Neuronal stem cell (in vitro differentiated cells): ENCODE results near the gene XPO6. TPM values are rescaled to one million over a fixed set of nuclear protein-coding genes. Genes with fewer than 3 reads are reported as not detected.

Source experiments
- DNase-seq: peaks from one replicate; pipeline ENCODE4 v3.0.0-alpha.2; 2013; ENCODE audit warnings: low spot score
- H2AFZ ChIP-seq: one replicate; pipeline ENCODE4 v1.6.1; 2013; ENCODE audit warnings: mild to moderate bottlenecking, low read length, inconsistent platforms
- H2AK5ac ChIP-seq: 2 replicates; pipeline ENCODE4 v1.6.1; 2013; ENCODE audit warnings: low read depth, mild to moderate bottlenecking, inconsistent platforms, low read length, moderate library complexity, mixed read lengths
- H2BK120ac ChIP-seq: 2 replicates; pipeline ENCODE4 v1.6.1; 2013; ENCODE audit warnings: low read depth, mild to moderate bottlenecking, inconsistent platforms, low read length, moderate library complexity, mixed read lengths
- H2BK12ac ChIP-seq: one replicate; pipeline ENCODE4 v1.6.1; 2013; ENCODE audit warnings: low read length, inconsistent platforms
- H2BK15ac ChIP-seq: 2 replicates; pipeline ENCODE4 v1.6.1; 2013; ENCODE audit warnings: mild to moderate bottlenecking, low read length, inconsistent platforms, mixed read lengths
- H2BK5ac ChIP-seq: one replicate; pipeline ENCODE4 v1.6.1; 2013; ENCODE audit warnings: inconsistent platforms, mild to moderate bottlenecking, low read length, moderate library complexity
- H3K14ac ChIP-seq: one replicate; pipeline ENCODE4 v1.6.1; 2013; ENCODE audit warnings: low read length, inconsistent platforms
- H3K18ac ChIP-seq: 2 replicates; pipeline ENCODE4 v1.6.1; 2013; ENCODE audit warnings: low read length, inconsistent platforms
- H3K23ac ChIP-seq: 2 replicates; pipeline ENCODE4 v1.6.1; 2013; ENCODE audit warnings: low read depth, mild to moderate bottlenecking, mixed read lengths, low read length, inconsistent platforms; ENCODE audit not compliant: poor library complexity
- H3K27ac ChIP-seq: replicated peaks from 3 replicates; pipeline ENCODE4 v1.5.1; 2013; ENCODE audit warnings: low read length, inconsistent platforms
- H3K27me3 ChIP-seq, 3 experiments: 2 replicates each; pipeline ENCODE4 v1.6.1; 2013; ENCODE audit warnings: low read length in 3 of 3, mild to moderate bottlenecking in 2 of 3, inconsistent platforms in 1 of 3, low read depth in 1 of 3, mixed read lengths in 1 of 3, moderate library complexity in 1 of 3; ENCODE audit not compliant: control insufficient read depth in 3 of 3, insufficient read depth in 3 of 3
- H3K36me3 ChIP-seq, 2 donors: replicated peaks in 1 of 2; 2 replicates each; pipeline ENCODE4 v1.6.1; 2013; ENCODE audit warnings: low read length in 2 of 2; ENCODE audit not compliant: control insufficient read depth in 2 of 2, insufficient read depth in 2 of 2
- H3K4ac ChIP-seq: 2 replicates; pipeline ENCODE4 v1.6.1; 2013; ENCODE audit warnings: inconsistent platforms, mild to moderate bottlenecking, low read length, moderate library complexity
- H3K4me1 ChIP-seq, 2 donors: 1 replicate in 1 of 2; 2 replicates in 1 of 2; pipeline ENCODE4 v1.6.1; 2013; ENCODE audit warnings: low read length in 2 of 2, low read depth in 1 of 2; ENCODE audit not compliant: control insufficient read depth in 2 of 2, insufficient read depth in 1 of 2
- H3K4me2 ChIP-seq: one replicate; pipeline ENCODE4 v1.6.1; 2013; ENCODE audit warnings: mild to moderate bottlenecking, low read length, inconsistent platforms; ENCODE audit not compliant: insufficient read depth, poor library complexity, severe bottlenecking
- H3K4me3 ChIP-seq, 2 donors: 2 replicates each; pipeline ENCODE4 v1.5.1; 2013; ENCODE audit warnings: low read length in 2 of 2, mild to moderate bottlenecking in 2 of 2, inconsistent platforms in 1 of 2, moderate library complexity in 1 of 2
- H3K79me1 ChIP-seq: one replicate; pipeline ENCODE4 v1.6.1; 2013; ENCODE audit warnings: low read depth, mild to moderate bottlenecking, inconsistent platforms, low read length, moderate library complexity
- H3K9ac ChIP-seq: one replicate; pipeline ENCODE4 v1.6.1; 2013; ENCODE audit warnings: mild to moderate bottlenecking, low read depth, low read length, inconsistent platforms; ENCODE audit not compliant: poor library complexity
- H3K9me3 ChIP-seq, 2 donors: replicated peaks in 1 of 2; 2 replicates each; pipeline versions ENCODE3 to v1.6.1; 2013; ENCODE audit warnings: low read length in 2 of 2, mild to moderate bottlenecking in 2 of 2, inconsistent platforms in 1 of 2, low read depth in 1 of 2, mixed read lengths in 1 of 2, moderate library complexity in 1 of 2; ENCODE audit not compliant: control insufficient read depth in 2 of 2, insufficient read depth in 1 of 2
- H4K8ac ChIP-seq: one replicate; pipeline ENCODE4 v1.6.1; 2013; ENCODE audit warnings: low read depth, mild to moderate bottlenecking, inconsistent platforms, low read length, moderate library complexity
- H4K91ac ChIP-seq: one replicate; pipeline ENCODE4 v1.6.1; 2013; ENCODE audit warnings: low read length, low read depth, mild to moderate bottlenecking, inconsistent platforms; ENCODE audit not compliant: poor library complexity
- WGBS, 2 donors: extraction: QIAGEN DNeasy Blood & Tissue Kit; methylation state at CpG; one replicate each; pipeline ENCODE4 v1.1.7; 2013; ENCODE audit warnings: missing lambda C conversion rate in 2 of 2, mixed read lengths in 1 of 2; ENCODE audit not compliant: insufficient read length in 2 of 2, insufficient replicate concordance in 1 of 2; ENCODE audit errors: extremely low coverage in 2 of 2; 5-methylcytosine and 5-hydroxymethylcytosine counted together
- small RNA-seq: library from polyadenylated mRNA; stranded (forward); fragments of <200 nt; extraction: miRNeasy Mini kit (QIAGEN cat#:217004); gene quantifications from one replicate; pipeline ENCODE3, GENCODE V24; 2013; ENCODE audit not compliant: insufficient read depth

The XPO6 gene

DNA sequence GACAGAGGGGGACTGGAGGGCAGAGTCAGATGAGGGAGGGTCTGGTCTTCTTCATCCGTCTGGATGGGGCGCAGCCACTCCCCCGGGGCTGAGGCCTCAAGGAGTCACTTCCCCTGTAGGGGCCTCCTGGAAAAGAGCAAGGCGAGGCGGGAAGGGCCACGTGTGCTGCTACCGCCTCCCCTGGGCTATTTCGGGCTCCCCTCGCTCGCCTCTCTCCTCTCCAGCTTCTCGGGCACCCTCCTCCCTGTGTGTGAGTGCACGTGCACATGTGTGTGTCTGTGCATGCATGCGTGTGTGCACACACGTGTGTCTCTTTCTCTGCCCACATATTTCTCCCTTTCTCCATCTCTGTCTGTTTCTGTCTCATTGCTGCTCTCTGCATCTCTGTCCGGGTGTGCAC, 158.3 kb downstream of the XPO6 start:
- Histone ChIP-seq H2AK5ac (no peak overlapping the region), H3K9me3 (peaks cover 2 to 5% of the 10 kb centered on the region in 2 donors), H4K91ac (no peak overlapping the region), H3K4me2 (no peak overlapping the region), H3K4me1 (no peaks in the 10 kb centered on the region), H3K14ac (no peak overlapping the region), H3K27ac (no peak overlapping the region), H3K27me3 (peaks cover 0 to 9% (median 0%) of the 10 kb centered on the region in 3 experiments), H2BK120ac (no peak overlapping the region), H3K9ac (no peak overlapping the region), H3K79me1 (no peaks in the 10 kb centered on the region), H2BK15ac (no peak overlapping the region), H4K8ac (no peak overlapping the region), H2BK5ac (no peak overlapping the region), H3K4me3 (no peak overlapping the region), H3K4ac (no peak overlapping the region), H3K18ac (no peak overlapping the region), H2AFZ (no peak overlapping the region), H3K23ac (no peak overlapping the region), H3K36me3 (no peaks in the 10 kb centered on the region), H2BK12ac (no peak overlapping the region)
- no CpG with 5 or more reads among the region's 15 CpGs for WGBS, 2 donors
- no peak for DNase-seq

DNA sequence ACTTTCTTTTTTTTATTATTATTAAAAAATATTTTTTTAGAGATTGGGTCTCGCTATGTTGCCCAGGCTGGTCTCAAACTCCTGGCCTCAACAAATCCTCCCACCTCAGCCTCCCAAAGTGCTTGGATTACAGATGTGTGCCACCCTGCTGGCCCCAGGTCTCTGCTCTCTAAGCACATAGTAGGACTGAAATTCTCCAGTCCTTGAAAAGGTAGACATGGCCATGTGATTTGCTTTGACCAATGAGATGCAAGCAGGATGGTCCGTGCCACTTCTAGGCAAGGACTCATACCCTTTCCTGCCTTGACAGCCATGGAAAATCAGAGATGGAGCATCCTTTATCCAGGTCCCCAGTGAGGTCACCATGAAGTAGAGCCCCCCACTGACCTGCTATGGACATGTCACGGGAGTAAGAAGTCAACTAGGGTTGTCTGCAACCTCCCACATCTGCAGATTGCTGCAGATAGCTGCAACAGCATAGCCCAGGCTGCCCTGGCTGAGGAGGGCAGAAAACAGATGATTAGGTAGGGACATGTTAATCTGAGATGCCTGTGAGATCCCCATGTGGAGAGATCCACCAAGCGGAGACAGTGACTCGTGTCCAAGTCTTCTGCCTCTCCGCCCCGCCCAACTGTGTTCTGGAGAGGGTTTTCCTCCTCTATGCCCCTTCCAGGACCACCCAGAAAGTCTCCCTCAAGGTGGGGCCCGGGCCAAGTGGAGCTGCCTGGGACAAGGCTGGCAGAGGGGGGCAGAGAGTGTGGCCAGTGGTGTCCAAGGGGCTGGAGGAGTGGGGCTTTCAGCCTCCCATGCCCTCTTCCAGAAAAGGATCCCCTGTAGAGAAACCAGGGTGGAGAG, 159.3 kb downstream of the XPO6 start:
- no peak overlapping the region for H3K9ac ChIP-seq
- no peak overlapping the region for H3K23ac ChIP-seq
- no peak overlapping the region for H3K4me2 ChIP-seq
- H3K4ac ChIP-seq: no peak overlapping the region
- DNase-seq: no peak
- no peak overlapping the region for H4K8ac ChIP-seq
- H3K27ac ChIP-seq: no peak overlapping the region
- H3K9me3 ChIP-seq: peaks cover 2 to 10% of the 10 kb centered on the region in 2 donors
- H2BK120ac ChIP-seq: no peak overlapping the region
- no peak overlapping the region for H2BK5ac ChIP-seq
- no peaks in the 10 kb centered on the region for H3K79me1 ChIP-seq
- no CpG with 5 or more reads among the region's 8 CpGs for WGBS, 2 donors
- H2AK5ac ChIP-seq: no peak overlapping the region
- no peaks in the 10 kb centered on the region for H3K36me3 ChIP-seq
- H2BK15ac ChIP-seq: no peak overlapping the region
- H3K14ac ChIP-seq: no peak overlapping the region
- H3K27me3 ChIP-seq: peaks cover 0 to 3% (median 0%) of the 10 kb centered on the region in 3 experiments
- no peak overlapping the region for H2AFZ ChIP-seq
- H3K4me1 ChIP-seq: no peaks in the 10 kb centered on the region
- H3K18ac ChIP-seq: no peak overlapping the region
- no peak overlapping the region for H2BK12ac ChIP-seq
- H3K4me3 ChIP-seq: no peak overlapping the region
- H4K91ac ChIP-seq: no peak overlapping the region

DNA sequence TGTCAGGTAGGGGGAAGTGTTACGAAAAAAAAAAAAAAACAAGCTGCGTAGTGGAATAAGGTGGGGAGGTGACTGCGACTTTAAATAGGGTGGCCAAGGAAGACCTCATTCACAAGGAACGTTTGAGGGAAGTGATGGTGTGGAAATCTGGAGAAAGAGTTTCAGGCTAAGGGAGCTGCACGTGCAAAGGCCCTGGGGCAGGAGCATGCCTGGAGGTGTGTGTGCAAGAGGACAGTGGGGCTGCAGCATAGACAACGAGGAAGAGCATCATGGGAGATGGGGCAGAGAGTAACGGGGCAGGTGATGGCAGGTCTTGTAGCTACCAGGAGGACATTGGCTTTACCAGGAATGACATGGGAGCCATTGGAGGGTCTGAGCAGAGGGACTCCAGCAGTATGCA, 160.3 kb downstream of the XPO6 start:
- no peak overlapping the region for H2AFZ ChIP-seq
- H3K4me1 ChIP-seq: no peaks in the 10 kb centered on the region
- H3K18ac ChIP-seq: no peak overlapping the region
- H2BK5ac ChIP-seq: no peak overlapping the region
- H3K27me3 ChIP-seq: no peaks in the 10 kb centered on the region
- H3K4me2 ChIP-seq: no peak overlapping the region
- H3K9me3 ChIP-seq: peaks cover 5 to 10% of the 10 kb centered on the region in 2 donors
- H3K23ac ChIP-seq: no peak overlapping the region
- no peak overlapping the region for H3K27ac ChIP-seq
- no peaks in the 10 kb centered on the region for H3K36me3 ChIP-seq
- H3K14ac ChIP-seq: peak overlapping the region; percentile 31
- H2BK120ac ChIP-seq: no peak overlapping the region
- no peak overlapping the region for H3K4ac ChIP-seq
- no peak for DNase-seq
- H3K79me1 ChIP-seq: no peaks in the 10 kb centered on the region
- H2AK5ac ChIP-seq: no peak overlapping the region
- H4K8ac ChIP-seq: no peak overlapping the region
- H3K4me3 ChIP-seq: peak overlapping the region in 1 of 2 donors; percentile 22
- H4K91ac ChIP-seq: no peak overlapping the region
- H2BK15ac ChIP-seq: no peak overlapping the region
- H3K9ac ChIP-seq: no peak overlapping the region
- WGBS, 2 donors: no CpG with 5 or more reads among the region's 7 CpGs
- H2BK12ac ChIP-seq: no peak overlapping the region

Small RNA genes within 50 kb of the gene (small RNA-seq; reads per million reads assigned to genes)
- gene RF00402 (not detected), gene RNY1P10 (not detected)
